Left cardiac atrium (tissue), 4 donors: Measurements from ENCODE around the gene MUTYH. TPM values are rescaled to one million over a fixed set of nuclear protein-coding genes. Genes with fewer than 3 reads are reported as not detected.
"Not testable (repeated sequence)": the region's sequence is repeated elsewhere in the genome, so short reads cannot be mapped to it uniquely, and the experiment has no call there.

Experiments used
- ATAC-seq, 2 donors: fragments of 200-7000 bp; cut with Tn5 transposase; one replicate each; pipeline ENCODE4 v1.9.1; 2020; ENCODE audit warnings: mild to moderate bottlenecking in 2 of 2, moderate library complexity in 2 of 2
- DNase-seq: peaks from one replicate; pipeline ENCODE4 v3.0.0-alpha.2; 2020
- intact Hi-C, 2 donors: fragments of 100-400 bp; cut with DNase I; formaldehyde crosslinking; loops; one replicate each; pipeline versions ENCODE4 v1.14.1 to v1.15.1; 2022 to 2023
- long read RNA-seq: library from polyadenylated mRNA; unstranded; transcript quantifications from one replicate; pipeline ENCODE4 v2.0.0, GENCODE V29; 2021
- total RNA-seq, 2 donors: library from RNA; stranded (reverse); fragmentation: NEBNext Ultra II Directional; extraction: Animal tissue kit (Norgen Biotek cat#: 25700); gene quantifications; one replicate each; pipeline ENCODE4 v1.2.1, GENCODE V29; 2021
- donor health status: DM: no; HTN: yes; CAD: no.
- donor health status: DM: no; HTN: yes; CAD: no; lungs with severe emphysema.
- donor health status: DM: yes; HTN: yes; CAD: no.
- donor health status: Dilated cardiomyopathy.

MUTYH gene
- 10 to 100 TPM in 1 of 2 donors, 1 to 10 TPM in 1; 9.1 to 11.0 TPM for total RNA-seq
- long read RNA-seq, transcript MUTYH-206 (16 exons, 1,888 nt): major isoform, 6 of 22 reads
- long read RNA-seq, partial matches to known transcripts: 0 of 22 reads
- long read RNA-seq, other reads (novel, unspliced or antisense): 12 of 22 reads

DNA sequence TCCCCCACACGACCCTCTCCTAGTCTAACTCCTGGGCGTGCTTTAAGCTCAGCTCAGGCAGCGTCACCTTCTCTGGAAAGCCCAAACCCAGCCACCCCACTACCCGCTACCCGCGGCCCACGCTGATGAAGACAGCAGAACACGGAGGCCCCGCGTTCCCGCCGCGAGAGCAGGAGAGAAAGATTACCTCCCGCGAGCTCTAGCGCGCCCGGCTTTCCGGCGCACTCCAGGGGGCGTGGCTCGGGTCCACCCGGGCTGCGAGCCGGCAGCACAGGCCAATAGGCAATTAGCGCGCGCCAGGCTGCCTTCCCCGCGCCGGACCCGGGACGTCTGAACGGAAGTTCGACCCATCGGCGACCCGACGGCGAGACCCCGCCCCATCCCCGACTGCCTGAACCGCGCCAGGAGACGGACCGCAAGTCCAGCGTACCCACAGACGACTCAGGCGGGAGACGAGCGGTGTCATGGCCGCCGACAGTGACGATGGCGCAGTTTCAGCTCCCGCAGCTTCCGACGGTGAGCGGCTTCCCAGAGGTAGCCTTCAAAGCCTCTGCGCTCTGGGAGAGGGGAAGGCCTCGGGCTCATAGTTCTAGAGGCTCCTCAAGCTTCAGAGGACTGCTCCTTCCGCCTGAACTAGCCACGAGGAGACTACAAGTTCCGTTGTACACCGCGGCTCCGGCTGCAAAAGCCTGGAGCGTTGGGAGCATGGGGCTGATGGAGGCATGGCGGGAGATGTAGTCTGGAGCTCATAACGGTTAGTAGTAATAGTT lies at the start of gene MUTYH, which contains the start of gene TOE1:
MUTYH (minus strand) TSS at position 652 of the 770 bp plus-strand sequence. CDS start 5,935 bp downstream, outside the sequence.
TOE1 (plus strand) TSS at position 382 of the 770 bp plus-strand sequence; CDS start at position 465, 83 bp downstream.
- peak; percentile 97 for ATAC-seq
- intact Hi-C loops: loop anchor here in 1 of 2 donors (5.0 kb wide), 1 partner anchor 38 kb away; no protein-coding TSS in a partner anchor
- peak; percentile 97 for DNase-seq

DNA sequence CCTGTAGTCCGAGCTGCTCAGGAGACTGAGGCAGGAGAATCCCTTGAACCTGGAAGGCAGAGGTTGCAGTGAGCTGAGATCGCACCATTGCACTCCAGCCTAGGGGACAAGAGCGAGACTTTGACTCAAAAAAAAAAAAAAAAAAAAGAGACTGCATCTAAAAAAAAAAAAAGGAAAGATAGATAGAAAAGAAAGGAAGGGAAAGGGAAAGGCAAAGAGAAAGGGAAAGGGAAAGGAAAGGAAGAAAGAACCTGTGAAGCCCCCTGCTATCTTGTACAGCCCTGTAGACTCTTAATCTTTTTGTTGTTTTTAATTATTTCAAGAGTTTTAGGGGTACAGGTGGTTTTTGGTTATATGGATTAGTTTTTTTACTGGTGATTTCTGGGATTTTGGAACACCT lies 46.0 kb upstream of the MUTYH start:
- DNase-seq (no peak), ATAC-seq (no peak)
- intact Hi-C loops: no loop called here

DNA sequence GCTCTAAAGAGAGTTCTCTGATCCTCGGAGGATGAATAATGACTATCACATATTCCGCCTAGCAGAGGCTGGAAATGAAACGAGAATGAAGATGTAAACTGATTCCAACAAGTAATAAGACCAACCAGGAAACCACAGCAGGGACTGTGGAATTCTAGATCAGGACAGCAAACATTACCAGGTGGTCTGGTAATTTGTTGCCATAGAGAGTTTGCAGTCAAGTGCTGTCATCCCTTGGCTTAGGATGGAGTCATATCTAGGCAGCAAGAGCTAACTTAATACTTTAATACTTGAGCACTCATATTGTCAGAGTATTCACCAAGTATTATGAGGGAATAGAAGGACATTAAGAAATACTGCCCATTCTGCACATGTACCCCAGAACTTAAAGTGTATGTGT lies 45.1 kb upstream of the MUTYH start:
- intact Hi-C loops: no loop called here
- DNase-seq: no peak
- ATAC-seq: no peak

DNA sequence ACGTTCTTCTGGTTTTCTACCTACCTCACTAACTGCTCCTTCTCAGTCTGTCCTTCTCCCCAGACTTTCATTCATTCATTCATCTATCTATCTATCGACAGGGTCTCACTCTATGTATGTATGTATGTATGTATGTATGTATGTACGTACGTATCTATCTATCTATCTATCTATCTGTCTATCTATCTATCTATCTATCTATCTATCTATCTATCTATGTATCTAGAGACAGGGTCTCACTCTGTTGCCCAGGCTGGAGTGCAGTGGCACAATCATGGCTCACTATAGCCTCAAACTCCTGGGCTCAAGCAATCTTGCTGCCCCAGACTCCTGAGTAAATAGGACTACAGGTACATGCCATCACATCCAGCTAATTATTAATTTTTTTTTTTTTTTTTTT lies 44.0 kb upstream of the MUTYH start:
- ATAC-seq, DNase-seq, intact Hi-C loops: not testable (repeated sequence)

DNA sequence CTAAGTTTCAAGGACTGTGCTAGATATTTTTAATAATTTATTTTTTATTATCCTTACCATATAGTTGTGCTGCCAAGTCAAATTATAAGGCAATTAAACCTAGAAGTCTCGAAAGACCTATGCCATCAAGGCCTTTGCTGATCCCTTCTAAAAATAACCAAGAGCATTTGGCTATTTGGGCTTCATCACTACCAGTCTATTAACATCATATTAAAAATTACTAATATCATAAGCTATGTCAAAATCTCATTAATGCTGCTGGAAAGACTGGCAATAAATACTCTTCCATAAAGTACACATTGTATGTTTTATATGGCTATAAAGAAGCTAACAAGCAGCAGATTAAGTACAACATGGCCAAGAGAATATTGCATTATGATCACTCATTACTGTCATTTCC lies 43.0 kb upstream of the MUTYH start:
- no peak for DNase-seq

DNA sequence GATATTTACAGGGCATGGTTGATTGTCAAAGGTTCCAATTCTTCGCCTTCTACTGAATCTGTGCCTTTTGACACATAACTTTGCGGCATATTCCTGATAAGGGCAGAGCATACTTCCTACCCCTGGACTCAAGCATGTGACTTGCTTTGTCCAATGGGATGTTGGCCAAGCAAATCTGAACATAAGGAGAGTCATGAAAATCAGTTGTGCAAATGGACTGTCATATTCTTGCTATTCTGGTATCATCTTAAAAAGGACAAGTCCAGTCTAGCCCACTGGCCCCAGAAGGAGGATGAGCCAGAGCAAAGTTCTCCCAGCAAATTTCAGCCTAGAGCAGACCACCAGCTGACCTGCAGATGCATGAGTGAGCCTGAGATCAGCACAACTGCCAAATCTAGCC lies 41.0 kb upstream of the MUTYH start:
- DNase-seq (no peak), ATAC-seq (no peak)
- intact Hi-C loops: no loop called here

More for the DNA sequence above, 43.0 kb upstream of the MUTYH start:
- intact Hi-C loops: no loop called here
- no peak for ATAC-seq

DNA sequence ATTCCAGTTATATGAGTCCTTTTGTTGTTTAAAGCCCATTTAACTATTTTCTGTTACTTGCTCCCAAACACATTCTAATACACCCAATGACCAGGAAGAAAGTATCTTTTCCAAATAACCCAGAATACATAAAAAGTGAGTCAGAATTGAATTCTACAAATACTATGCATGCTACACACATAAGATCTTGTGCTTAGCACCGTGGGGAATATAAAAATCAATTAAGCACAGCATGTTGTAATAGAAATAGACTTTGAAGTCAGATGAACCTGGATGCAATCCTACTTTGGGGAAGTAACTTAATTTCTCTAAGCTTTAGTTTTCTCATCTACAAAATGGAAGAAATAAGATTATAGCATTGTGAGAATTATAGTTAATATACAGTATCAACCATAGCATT lies 40.5 kb upstream of the MUTYH start:
- no peak for DNase-seq
- intact Hi-C loops: no loop called here
- no peak for ATAC-seq

DNA sequence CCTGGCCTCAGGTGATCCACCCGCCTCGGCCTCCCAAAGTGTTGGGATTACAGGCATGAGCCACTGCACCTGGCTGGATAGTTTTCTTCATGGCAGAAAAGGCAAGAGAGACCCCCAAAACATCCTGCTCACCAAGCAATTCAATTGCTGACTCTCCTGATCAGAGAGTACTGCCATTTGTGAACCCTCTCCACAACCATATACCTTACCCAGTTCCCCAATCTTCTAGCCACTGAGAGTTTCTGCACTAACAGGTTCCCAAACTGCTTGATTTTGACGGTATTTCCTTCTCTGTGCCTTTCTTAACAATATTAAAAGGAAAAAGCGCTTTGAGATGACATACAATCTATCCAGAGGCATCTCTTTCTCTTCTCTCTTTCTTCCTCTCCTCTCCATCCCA lies 39.9 kb upstream of the MUTYH start:
- no peak for ATAC-seq

DNA sequence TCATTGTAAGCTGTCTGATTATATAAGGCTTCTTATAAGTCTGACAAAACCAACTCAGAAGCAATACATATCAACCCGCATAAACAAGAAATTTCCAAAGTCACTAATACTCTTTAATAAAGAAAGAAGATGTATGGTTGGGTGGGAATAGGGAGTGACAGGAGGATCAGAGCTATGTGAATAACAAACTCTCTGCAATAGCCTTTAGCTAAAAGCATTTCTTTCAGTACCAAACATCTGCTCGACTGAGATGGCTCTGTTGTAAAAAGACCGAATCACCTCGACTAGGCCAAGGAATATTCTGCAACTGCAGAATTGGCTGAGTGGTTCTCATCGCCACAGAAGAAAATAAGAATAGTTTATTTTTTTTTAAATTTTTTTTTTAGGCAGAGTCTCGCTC lies 39.3 kb upstream of the MUTYH start:
- intact Hi-C loops: no loop called here
- DNase-seq (no peak), ATAC-seq (no peak)

More for the DNA sequence above, 39.9 kb upstream of the MUTYH start:
- DNase-seq: no peak
- intact Hi-C loops: no loop called here

DNA sequence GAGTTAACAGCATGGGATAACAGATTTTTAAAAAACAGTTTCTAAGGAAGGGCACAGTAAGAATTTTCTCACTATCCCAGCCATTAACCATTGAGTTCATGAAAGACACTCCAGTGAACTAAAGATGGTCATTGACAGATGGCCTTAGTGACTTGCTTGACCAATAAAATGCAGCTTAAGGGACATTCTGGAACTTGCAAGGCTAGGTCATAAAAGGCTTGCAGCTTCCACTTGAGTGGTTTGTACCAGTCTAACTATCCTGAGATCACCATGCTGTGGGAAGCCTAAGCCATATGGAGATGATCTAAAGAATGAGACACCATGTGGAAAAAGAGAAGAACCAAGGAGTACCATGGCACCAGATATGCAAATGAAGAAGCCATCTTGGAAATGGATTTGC lies 37.9 kb upstream of the MUTYH start:
- DNase-seq (no peak), ATAC-seq (no peak)
- intact Hi-C loops: no loop called here

DNA sequence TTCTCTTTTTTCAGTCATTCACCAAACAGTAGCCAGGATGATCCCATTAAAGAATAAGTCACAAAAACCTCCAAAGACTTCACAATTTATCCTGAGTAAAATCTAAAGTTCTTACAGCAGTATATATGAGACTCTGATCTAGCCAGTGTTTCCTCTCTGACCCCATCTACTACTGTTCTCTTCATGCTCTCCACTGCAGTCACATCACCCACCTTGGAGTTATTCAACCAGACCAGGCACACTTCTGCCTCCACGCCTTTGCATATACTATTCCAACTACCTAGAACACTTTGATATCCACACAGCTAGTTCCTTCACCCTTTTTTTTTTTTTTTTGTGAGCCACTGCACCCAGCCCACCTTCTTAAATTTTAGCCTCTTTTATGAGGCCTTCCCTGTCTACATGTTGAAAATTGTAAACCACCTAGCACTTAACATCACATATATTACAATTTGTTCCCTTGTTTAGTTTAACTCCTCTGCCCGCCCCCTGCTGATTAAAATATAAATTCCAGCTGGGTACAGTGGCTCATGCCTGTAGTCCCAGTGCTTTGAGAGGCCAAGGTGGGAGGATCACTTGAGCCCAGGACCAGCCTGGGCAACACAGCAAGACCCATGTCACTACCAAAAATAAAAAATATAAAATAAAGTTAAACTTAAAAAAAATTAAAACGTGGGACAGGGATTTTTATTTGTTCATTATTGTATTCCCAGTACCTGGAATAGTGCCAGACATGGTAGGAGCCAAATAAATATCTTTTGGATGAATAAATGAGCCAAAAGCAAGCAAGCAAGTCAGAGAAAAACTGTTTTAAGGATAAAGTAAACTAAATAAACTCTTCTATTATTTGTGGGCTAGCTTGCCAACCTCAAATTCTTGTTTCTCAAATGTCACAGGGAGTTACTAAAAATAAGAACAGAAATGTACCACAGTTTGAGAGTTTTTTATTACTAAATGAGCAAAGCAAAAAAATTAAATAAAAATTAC lies 35.2 kb upstream of the MUTYH start:
- DNase-seq: no peak
- no peak for ATAC-seq
- intact Hi-C loops: no loop called here

DNA sequence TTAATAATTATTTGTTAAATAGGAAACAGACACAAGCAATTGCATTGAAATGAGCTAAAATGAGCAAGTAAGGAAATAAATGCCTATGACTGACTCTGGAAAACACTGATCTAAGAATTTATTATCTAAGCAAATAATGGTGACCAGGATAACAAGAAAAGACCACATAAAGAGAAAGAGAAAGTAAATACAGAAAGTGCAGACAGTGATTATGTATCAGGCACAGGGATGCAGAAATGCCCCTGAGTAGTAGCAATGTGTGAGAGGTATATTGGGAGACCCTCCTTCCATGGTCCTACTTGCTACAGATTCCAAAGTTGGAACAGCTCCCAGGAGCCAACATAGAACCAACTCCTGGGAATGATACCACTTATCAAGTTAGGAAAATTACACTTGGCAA lies 33.3 kb upstream of the MUTYH start:
- no peak for ATAC-seq
- no peak for DNase-seq
- intact Hi-C loops: no loop called here

DNA sequence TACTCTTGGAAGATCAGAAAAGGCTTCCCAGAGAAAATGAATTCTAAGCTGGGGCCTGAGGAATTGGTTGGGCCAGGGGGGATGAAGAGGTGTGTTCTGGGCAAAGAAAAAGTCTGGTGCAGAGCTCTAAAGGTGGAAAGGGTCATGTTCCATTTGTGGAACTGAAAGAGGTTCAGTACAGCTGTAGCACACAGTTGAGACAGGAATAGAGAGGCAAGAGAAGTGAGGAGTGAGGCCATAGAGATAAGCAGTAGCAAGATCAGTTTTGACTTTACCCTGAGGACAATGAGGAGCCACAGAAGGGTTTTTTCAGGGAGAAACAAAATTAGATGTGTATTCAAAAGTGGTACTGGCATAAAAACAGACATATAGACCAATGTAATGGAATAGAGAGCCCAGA lies 30.3 kb upstream of the MUTYH start:
- intact Hi-C loops: no loop called here
- DNase-seq: no peak
- ATAC-seq: no peak

DNA sequence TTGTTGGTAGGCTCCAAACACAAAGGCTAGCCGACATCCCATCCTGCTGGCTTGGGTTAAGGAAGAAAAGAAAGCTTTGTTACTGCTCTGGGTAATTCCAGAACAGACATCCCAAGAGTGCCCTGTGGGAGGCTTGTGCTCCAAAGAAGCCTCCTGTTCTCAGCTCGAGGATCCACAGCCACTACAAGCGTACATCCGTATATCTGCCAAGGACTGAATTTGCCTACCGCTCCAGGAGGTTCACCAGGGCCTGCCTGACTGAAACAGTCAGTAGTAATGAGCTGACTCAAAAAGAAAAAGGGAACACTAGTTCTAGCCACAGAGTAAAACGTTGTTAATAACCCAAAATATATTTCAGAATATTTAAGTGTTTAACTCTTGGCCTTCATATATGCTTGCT lies 24.8 kb upstream of the MUTYH start:
- ATAC-seq (no peak), DNase-seq (no peak)
- intact Hi-C loops: no loop called here

DNA sequence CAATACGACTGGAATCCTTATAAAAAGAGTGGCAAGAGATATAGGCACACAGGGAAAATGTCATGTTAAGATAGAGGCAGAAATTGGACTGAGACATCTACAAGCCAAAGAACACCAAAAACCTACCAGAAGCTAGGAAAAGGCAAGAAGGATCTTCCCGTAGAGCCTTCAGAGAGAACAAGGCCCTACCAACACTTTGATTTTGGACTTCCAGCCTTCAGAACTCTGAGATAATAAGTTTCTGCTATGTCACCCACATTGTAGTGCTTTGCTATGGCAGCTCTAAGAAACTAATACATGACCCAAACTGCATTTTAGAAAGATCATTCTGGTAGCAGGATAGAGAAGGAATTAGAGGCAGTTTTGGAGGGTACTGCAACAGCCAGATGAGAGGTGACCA lies 24.1 kb upstream of the MUTYH start:
- ATAC-seq: no peak
- DNase-seq: no peak
- intact Hi-C loops: loop anchor here (5.0 kb wide), 3 partner anchors 128 to 208 kb away; partner anchors contain the start of gene TESK2 (in 1 of the 2)

DNA sequence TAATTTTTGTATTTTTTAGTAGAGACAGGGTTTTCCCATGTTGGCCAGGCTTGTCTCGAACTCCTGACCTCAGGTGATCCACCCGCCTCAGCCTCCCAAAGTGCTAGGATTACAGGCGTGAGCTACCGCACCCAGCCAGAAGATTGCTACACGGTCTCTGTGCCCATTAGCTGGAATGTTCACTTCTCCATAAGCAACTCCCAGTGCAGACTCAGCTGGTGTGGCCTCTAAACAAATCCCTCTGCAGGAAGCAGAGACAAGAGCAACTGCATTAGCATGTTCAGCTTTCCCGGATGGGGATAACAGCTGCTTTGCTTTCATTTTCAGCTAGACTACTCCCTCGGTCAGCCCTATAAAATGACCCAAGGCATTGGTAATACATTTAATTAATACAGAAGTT lies 20.7 kb upstream of the MUTYH start:
- peak; percentile 50 for DNase-seq
- intact Hi-C loops: loop anchor here (2.0 to 5.0 kb wide), 4 partner anchors 130 to 211 kb away; partner anchors contain the start of gene TESK2 (in 2 of the 2)
- peak; percentile 92 to 94 for ATAC-seq

DNA sequence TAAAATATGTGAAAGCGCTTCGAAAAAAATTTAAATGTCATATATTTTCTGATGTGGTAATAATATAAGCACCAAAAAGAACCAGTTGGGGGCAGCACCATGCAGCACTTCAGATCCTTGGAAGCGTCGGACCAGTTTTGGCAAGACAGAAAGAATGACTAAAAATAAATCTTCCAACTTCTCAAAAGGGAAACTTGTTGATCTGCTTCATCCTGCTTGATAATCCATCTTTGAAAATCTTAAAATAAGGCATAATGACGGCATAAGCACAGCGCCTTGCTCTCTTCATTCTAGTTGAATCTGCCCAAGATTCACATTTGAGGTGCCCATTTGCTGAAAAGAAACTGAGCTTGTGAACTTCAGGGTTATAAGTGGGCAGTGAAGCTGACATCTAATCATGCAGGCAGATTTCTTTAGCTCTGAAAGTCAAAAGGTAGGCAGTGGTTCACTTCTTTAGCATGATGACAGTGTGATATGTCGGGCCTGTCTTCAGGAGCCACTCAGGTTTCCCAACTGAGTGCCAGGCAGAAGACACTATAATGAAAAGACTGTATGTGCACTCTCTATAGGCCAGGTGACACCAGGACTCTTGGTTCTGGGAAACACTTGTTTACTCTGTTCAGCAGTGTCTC lies 19.8 kb upstream of the MUTYH start:
- peak; percentile 75 for DNase-seq
- intact Hi-C loops: loop anchor here (2.0 to 5.0 kb wide), 4 partner anchors 131 to 212 kb away; partner anchors contain the start of gene TESK2 (in 2 of the 2)

DNA sequence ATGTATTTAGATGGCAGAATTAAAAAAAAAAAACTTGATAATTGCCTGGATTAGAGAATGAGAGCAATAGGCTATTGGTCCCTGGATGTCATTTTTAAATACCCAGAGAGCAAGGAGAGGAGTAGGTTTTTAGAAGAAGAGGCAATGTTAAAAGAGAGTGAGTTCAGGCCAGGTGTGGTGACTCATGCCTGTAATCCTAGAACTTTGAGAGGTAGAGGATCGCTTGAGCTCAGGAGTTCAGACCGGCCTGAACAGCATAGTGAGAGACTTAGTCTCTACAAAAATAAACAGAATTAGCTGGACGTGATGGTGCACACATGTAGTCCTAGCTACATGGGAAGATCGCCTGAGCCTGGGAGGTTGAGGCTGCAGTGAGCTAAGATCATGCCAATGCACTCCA lies 15.9 kb upstream of the MUTYH start:
- no peak for DNase-seq
- intact Hi-C loops: no loop called here
- ATAC-seq: no peak

More for the DNA sequence above, 19.8 kb upstream of the MUTYH start:
- peak; percentile 82 to 88 for ATAC-seq

DNA sequence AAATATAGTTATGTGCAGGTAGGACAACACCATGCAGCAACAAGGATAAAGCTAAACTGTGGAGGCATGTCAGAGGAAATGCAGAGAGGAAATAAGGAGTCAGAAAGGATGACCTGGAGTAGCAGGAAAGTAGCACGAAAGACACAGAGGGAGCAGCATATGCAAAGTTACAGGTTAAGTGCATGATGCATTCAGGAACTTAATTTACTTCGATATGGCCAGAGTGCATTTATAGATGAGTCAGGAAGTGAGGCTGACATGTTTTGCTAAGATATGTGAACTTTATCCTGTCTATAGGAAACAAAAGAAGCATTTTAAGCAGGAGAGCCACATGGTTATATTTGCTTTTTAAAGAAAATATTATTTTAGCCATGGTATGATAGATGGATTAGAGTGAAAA lies 15.4 kb upstream of the MUTYH start:
- DNase-seq (no peak), ATAC-seq (no peak)
- intact Hi-C loops: no loop called here
